MCF 10A (cell line): ENCODE data around the gene GRIN2C. TPM values are rescaled to one million over a fixed set of nuclear protein-coding genes. Genes with fewer than 3 reads are reported as not detected.

Experiments
- BruUV-seq: library from RNA; stranded (reverse); fragments of 400-500 nt; replicated peaks from 2 replicates; lab custom pipeline; 2021; lab: Mats Ljungman, UMichigan
- CTCF ChIA-PET: fragments of 300-600 bp; sonication (Branson Sonifier 250); formaldehyde crosslinking; extraction: SDS; loops from one replicate; lab custom pipeline; 2021; ENCODE audit warnings: antibody characterized with exemption, inconsistent platforms; lab: Yijun Ruan, JAX
- POLR2A ChIA-PET: fragments of 300-600, 350-650 bp; sonication (Branson Sonifier 250); formaldehyde crosslinking; extraction: SDS; loops from one replicate; lab custom pipeline; 2020; ENCODE audit warnings: antibody characterized with exemption, inconsistent platforms; lab: Yijun Ruan, JAX
- DNase-seq: peaks from one replicate; pipeline ENCODE4 v3.0.0-alpha.2; 2018; ENCODE audit not compliant: unreplicated experiment
- H3K27ac Mint-ChIP-seq: one replicate; pipeline ENCODE4 v1.8.0; 2022; ENCODE audit warnings: mild to moderate bottlenecking, low read depth, mixed read lengths; ENCODE audit not compliant: unreplicated experiment
- H3K27me3 Mint-ChIP-seq: one replicate; pipeline ENCODE4 v1.8.0; 2022; ENCODE audit warnings: mixed read lengths; ENCODE audit not compliant: insufficient read depth, unreplicated experiment
- H3K36me3 Mint-ChIP-seq: one replicate; pipeline ENCODE4 v1.8.0; 2022; ENCODE audit warnings: mild to moderate bottlenecking, moderate library complexity, mixed read lengths; ENCODE audit not compliant: insufficient read depth, unreplicated experiment
- H3K4me1 Mint-ChIP-seq: one replicate; pipeline ENCODE4 v1.8.0; 2022; ENCODE audit warnings: mixed read lengths; ENCODE audit not compliant: insufficient read depth, unreplicated experiment
- H3K4me3 Mint-ChIP-seq: one replicate; pipeline ENCODE4 v1.8.0; 2022; ENCODE audit warnings: mild to moderate bottlenecking, moderate library complexity, mixed read lengths; ENCODE audit not compliant: unreplicated experiment
- H3K9me3 Mint-ChIP-seq: one replicate; pipeline ENCODE4 v1.8.0; 2022; ENCODE audit warnings: mixed read lengths; ENCODE audit not compliant: unreplicated experiment
- intact Hi-C: fragments of 100-400 bp; cut with micrococcal nuclease; formaldehyde crosslinking; loops from 2 replicates; pipeline ENCODE4 v1.14.1; 2022
- total RNA-seq: library from RNA; stranded (reverse); gene quantifications from 2 replicates; pipeline ENCODE4 v1.2.3, GENCODE V29; 2022
- TF ChIP-seq, protein P1 (sequence below): fragments of 200-600 bp; IDR thresholded peaks from one replicate; pipeline ENCODE4 v1.8.0; 2022; ENCODE audit warnings: antibody characterized with exemption, mild to moderate bottlenecking; ENCODE audit not compliant: unreplicated experiment

Gene GRIN2C
- total RNA-seq, 1 experiment from 2014 or later = 0.28 TPM

DNA sequence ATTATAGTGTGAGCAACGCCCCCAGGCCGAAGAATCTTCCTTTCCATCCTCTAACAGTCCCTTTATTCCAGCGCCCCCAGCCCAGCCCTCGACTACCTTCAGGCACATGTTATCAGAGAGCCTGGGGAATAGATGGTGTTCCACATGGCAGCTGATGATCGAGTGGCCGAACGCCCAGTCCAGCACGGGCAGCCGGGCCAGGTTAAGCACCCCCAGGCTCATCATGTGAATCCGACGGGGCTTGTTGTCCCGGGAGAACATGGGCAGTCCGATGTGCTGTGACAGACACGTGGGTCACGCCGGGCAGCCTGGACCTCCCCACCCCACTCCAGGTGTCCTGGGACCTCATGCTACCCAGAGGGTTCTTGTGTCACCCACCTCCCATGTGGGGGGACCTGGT, 19.6 kb upstream of the GRIN2C start:
- CTCF ChIA-PET = no interaction called here
- BruUV-seq = no TSS peak
- intact Hi-C loops = no loop called here

DNA sequence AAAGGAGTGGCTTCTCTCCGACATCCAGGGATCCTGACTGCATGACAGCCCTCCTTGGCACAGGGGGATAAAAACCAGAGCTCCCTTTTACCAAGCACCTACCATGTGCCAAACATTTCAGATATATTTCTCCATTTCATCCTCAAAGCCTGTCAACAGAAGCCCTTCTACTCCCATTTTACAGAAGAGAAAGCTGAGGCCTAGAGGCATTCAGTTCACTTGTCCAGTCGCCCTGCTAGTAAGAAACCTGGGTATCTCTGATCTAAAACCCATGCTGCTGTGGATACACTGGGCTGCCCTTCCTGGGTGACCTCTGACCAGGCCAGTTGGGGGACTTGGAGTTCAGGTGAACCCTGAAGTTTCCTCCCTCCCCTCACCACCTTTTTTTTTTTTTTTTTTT, 19.0 kb upstream of the GRIN2C start:
- Mint-ChIP-seq H3K27ac (no peak overlapping the region), H3K4me3 (no peak overlapping the region), H3K36me3 (no peaks in the 10 kb centered on the region), H3K9me3 (no peaks in the 10 kb centered on the region), H3K4me1 (peaks cover 17% of the 10 kb centered on the region), H3K27me3 (no peaks in the 10 kb centered on the region)
- ChIA-PET POLR2A (interaction anchor here (0.6 to 1.6 kb wide), 5 partner anchors 32 to 149 kb away, joined by 3 to 4 read pairs (median 3); no protein-coding TSS in a partner anchor), CTCF (interaction anchor here (0.6 to 1.1 kb wide), 2 partner anchors 17 to 79 kb away, joined by 3 to 6 read pairs; no protein-coding TSS in a partner anchor)
- intact Hi-C loops = no loop called here
- DNase-seq = no peak
- BruUV-seq = no TSS peak
- TF ChIP-seq, protein P1, sequence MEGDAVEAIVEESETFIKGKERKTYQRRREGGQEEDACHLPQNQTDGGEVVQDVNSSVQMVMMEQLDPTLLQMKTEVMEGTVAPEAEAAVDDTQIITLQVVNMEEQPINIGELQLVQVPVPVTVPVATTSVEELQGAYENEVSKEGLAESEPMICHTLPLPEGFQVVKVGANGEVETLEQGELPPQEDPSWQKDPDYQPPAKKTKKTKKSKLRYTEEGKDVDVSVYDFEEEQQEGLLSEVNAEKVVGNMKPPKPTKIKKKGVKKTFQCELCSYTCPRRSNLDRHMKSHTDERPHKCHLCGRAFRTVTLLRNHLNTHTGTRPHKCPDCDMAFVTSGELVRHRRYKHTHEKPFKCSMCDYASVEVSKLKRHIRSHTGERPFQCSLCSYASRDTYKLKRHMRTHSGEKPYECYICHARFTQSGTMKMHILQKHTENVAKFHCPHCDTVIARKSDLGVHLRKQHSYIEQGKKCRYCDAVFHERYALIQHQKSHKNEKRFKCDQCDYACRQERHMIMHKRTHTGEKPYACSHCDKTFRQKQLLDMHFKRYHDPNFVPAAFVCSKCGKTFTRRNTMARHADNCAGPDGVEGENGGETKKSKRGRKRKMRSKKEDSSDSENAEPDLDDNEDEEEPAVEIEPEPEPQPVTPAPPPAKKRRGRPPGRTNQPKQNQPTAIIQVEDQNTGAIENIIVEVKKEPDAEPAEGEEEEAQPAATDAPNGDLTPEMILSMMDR = no peak

More for the DNA sequence above, 19.6 kb upstream of the GRIN2C start:
- POLR2A ChIA-PET = interaction anchor here (1.1 to 1.6 kb wide), 2 partner anchors 42 to 108 kb away, joined by 3 read pairs; partner anchors contain the start of gene CDR2L
- Mint-ChIP-seq H3K4me1 (peaks cover 12% of the 10 kb centered on the region), H3K9me3 (no peaks in the 10 kb centered on the region), H3K4me3 (no peak overlapping the region), H3K36me3 (no peaks in the 10 kb centered on the region), H3K27ac (no peak overlapping the region), H3K27me3 (no peaks in the 10 kb centered on the region)
- TF ChIP-seq, protein P1 = no peak
- no peak for DNase-seq

DNA sequence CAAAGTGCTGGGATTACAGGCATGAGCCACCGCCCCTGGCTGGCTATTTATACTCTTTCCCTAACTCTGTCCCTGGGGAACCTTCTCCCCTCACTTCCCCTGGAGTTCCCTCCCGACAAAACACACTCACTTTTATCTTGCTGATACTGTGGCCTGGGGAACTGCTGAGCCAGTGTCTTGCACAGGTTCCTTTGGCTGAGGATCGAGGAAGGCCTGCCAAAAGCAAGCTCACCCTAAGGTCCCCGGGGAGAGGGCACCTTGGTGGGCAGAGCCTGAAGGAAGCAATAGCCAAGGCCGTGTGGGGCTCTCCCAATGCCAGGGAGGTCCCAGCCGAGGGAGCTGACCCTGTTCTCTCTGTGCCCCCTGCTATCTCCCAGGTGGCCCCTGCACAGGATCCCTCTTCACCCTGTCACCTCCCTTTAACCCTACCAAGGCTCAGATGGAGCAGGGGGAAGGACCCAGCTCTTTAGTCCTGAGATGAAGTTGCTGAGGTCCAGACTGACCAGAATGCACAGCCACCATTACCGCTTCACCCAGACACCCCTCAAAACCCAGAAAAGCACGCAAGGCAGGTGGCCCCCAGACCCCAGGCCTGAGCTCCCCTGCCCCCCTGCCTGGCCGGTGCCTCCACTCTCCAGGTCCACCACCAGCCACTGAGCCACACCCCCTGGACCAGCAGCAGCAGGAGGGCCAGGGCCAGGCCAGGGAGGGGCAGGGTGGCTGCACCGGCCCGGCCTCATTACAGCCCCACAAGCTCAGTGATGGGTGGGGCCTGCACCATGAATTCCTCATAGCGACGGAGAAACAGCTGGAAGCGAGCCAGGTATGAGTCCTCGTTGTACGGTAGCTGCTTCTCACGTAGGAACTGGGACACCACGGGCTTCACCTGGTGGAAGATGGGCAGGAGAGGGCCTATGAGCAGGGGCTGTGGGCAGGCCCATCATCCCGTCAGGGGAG, 18.2 kb upstream of the GRIN2C start:
- H3K27me3 Mint-ChIP-seq = no peaks in the 10 kb centered on the region
- H3K4me1 Mint-ChIP-seq = peaks cover 17% of the 10 kb centered on the region
- no peak overlapping the region for H3K27ac Mint-ChIP-seq
- BruUV-seq = no TSS peak
- TF ChIP-seq, protein P1 = no peak
- no peaks in the 10 kb centered on the region for H3K9me3 Mint-ChIP-seq
- H3K4me3 Mint-ChIP-seq = no peak overlapping the region
- peaks cover 6% of the 10 kb centered on the region for H3K36me3 Mint-ChIP-seq
- ChIA-PET POLR2A (interaction anchor here (0.6 to 1.6 kb wide), 6 partner anchors 33 to 232 kb away, joined by 3 to 4 read pairs (median 3); partner anchors contain the start of gene ARMC7), CTCF (interaction anchor here (0.6 to 1.2 kb wide), 4 partner anchors 15 to 84 kb away, joined by 3 to 6 read pairs (median 3); no protein-coding TSS in a partner anchor)
- peak; percentile 76 for DNase-seq
- intact Hi-C loops = no loop called here

DNA sequence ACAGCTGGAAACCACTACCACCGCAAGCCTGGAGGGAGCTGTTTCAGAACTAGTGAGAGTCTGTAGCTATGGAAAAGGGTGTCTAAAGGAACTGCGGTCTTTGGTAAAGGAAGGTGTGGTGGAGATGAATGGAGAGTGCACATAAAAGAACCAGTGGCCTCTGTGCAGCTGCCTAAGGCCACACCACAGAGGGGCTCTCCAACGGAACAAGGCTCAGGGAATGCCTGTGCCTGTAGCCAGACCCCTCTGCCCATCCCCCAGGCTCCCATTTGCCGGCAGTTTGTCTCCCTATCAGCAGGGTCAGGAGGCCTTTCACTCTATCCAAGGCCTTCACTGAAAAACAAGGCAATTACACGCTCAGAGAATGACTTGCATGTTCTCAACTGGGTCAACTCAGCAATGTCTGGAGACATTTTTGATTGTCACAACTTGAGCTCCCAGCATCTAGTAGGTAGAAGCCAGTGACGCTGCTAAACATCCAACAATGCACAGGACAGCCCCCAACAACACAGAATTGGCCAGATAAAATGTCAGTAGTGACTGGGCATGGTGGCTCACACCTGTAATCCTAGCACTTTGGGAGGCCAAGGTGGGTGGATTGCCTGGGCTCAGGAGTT, 16.4 kb upstream of the GRIN2C start:
- no peak for DNase-seq
- no TSS peak for BruUV-seq
- ChIA-PET POLR2A (interaction anchor here (0.6 to 1.8 kb wide), 2 partner anchors 100 to 246 kb away, joined by 3 to 4 read pairs; partner anchors contain the start of gene NAT9), CTCF (interaction anchor here (2.8 kb wide), 1 partner anchor 11 kb away, joined by 10 read pairs; no protein-coding TSS in a partner anchor)
- Mint-ChIP-seq H3K4me1 (peaks cover 33% of the 10 kb centered on the region), H3K9me3 (no peaks in the 10 kb centered on the region), H3K4me3 (no peak overlapping the region), H3K36me3 (peaks cover 15% of the 10 kb centered on the region), H3K27ac (no peak overlapping the region), H3K27me3 (no peaks in the 10 kb centered on the region)
- intact Hi-C loops = no loop called here
- TF ChIP-seq, protein P1 = no peak
